D721Med (cell line): Measurements from ENCODE around the gene HSF2BP.

Experiments used
- DNase-seq: peaks from one replicate; pipeline ENCODE4 v3.0.0; 2011; ENCODE audit warnings: low spot score; ENCODE audit not compliant: insufficient read length
- FAIRE-seq: peaks from 2 replicates; lab custom pipeline; 2011; peaks lifted over from hg19 to GRCh38; lab: Jason Lieb, UNC
- CTCF ChIP-seq: IDR thresholded peaks from 2 replicates; pipeline ENCODE4 v1.5.1; 2012; ENCODE audit warnings: mild to moderate bottlenecking, control low read depth; ENCODE audit not compliant: insufficient read depth; ENCODE audit errors: missing control alignments

HSF2BP gene

GRCh38 chr21:43691801-43692200, 32.5 kb upstream of the HSF2BP start:
- DNase-seq: no peak
- TF ChIP-seq CTCF: no peak
- FAIRE-seq: no peak

GRCh38 chr21:43691086-43691795, 32.0 kb upstream of the HSF2BP start:
- no peak for DNase-seq
- no peak for FAIRE-seq
- no peak for TF ChIP-seq CTCF

- DNase-seq (no peak), FAIRE-seq (no peak)
- no peak for TF ChIP-seq CTCF
Measured at GRCh38 chr21:43690346-43690745, 31.1 kb upstream of the HSF2BP start.

GRCh38 chr21:43689556-43690337, 30.5 kb upstream of the HSF2BP start:
- no peak for TF ChIP-seq CTCF
- DNase-seq: no peak
- FAIRE-seq: no peak

- DNase-seq: no peak
- no peak for TF ChIP-seq CTCF
- FAIRE-seq: no peak
Measured at GRCh38 chr21:43688906-43689305, 29.6 kb upstream of the HSF2BP start.

GRCh38 chr21:43687566-43688399, 28.5 kb upstream of the HSF2BP start:
- FAIRE-seq (no peak), DNase-seq (no peak)
- no peak for TF ChIP-seq CTCF
